ENCODE data around the gene LUZP2. TPM values are rescaled to one million over a fixed set of nuclear protein-coding genes. Genes with fewer than 3 reads are reported as not detected.

Gene LUZP2
- total RNA-seq, 2 donors from 2014 or later = 0.28 to 4.1 TPM

GRCh38 chr11:24516638-24517037 is 19.8 kb downstream of the LUZP2 start:
- Histone ChIP-seq H3K27ac (no peak overlapping the region), H3K4me1 (replicated peaks) (no peaks in the 10 kb centered on the region), H3K9me3 (no peaks in the 10 kb centered on the region), H3K36me3 (no peaks in the 10 kb centered on the region), H3K27me3 (replicated peaks; ENCODE audit: insufficient read depth) (no peaks in the 10 kb centered on the region), H3K4me3 (no peak overlapping the region)
- DNase-seq (ENCODE audit: low spot score) = no peak
- intact Hi-C loops (cut with DNase I) = no loop called here
- no peak for TF ChIP-seq CTCF (IDR thresholded peaks at IDR 0.05)

GRCh38 chr11:24521601-24522000 is 24.7 kb downstream of the LUZP2 start:
- Histone ChIP-seq H3K9me3 (no peaks in the 10 kb centered on the region), H3K4me1 (replicated peaks) (no peaks in the 10 kb centered on the region), H3K4me3 (no peak overlapping the region), H3K36me3 (no peaks in the 10 kb centered on the region), H3K27me3 (replicated peaks; ENCODE audit: insufficient read depth) (no peaks in the 10 kb centered on the region), H3K27ac (no peak overlapping the region)
- 91% methylated on average over 5 of the region's 5 CpGs for WGBS
- TF ChIP-seq CTCF (IDR thresholded peaks at IDR 0.05) (no peak), POLR2A (IDR thresholded peaks at IDR 0.05) (no peak), POLR2AphosphoS5 (IDR thresholded peaks at IDR 0.05) (no peak)
- intact Hi-C loops (cut with DNase I) = no loop called here
- no peak for DNase-seq (ENCODE audit: low spot score)

- Histone ChIP-seq H3K4me3 (no peak overlapping the region), H3K27ac (no peak overlapping the region), H3K9me3 (no peaks in the 10 kb centered on the region), H3K27me3 (replicated peaks; ENCODE audit: insufficient read depth) (no peaks in the 10 kb centered on the region), H3K4me1 (replicated peaks) (no peaks in the 10 kb centered on the region), H3K36me3 (no peaks in the 10 kb centered on the region)
- TF ChIP-seq POLR2AphosphoS5 (IDR thresholded peaks at IDR 0.05) (no peak), CTCF (IDR thresholded peaks at IDR 0.05) (no peak), POLR2A (IDR thresholded peaks at IDR 0.05) (no peak)
- 60% methylated on average over 3 of the region's 3 CpGs for WGBS
- intact Hi-C loops (cut with DNase I) = no loop called here
- DNase-seq (ENCODE audit: low spot score) = no peak
Observed at GRCh38 chr11:24524156-24524555, 27.3 kb downstream of the LUZP2 start.

GRCh38 chr11:24531528-24531927 is 34.7 kb downstream of the LUZP2 start:
- WGBS = 53% methylated on average over 3 of the region's 3 CpGs
- no peak for DNase-seq (ENCODE audit: low spot score)
- Histone ChIP-seq H3K9me3 (no peaks in the 10 kb centered on the region), H3K27ac (no peak overlapping the region), H3K4me3 (no peak overlapping the region), H3K4me1 (replicated peaks) (no peaks in the 10 kb centered on the region), H3K27me3 (replicated peaks; ENCODE audit: insufficient read depth) (no peaks in the 10 kb centered on the region), H3K36me3 (no peaks in the 10 kb centered on the region)
- TF ChIP-seq CTCF (IDR thresholded peaks at IDR 0.05) (no peak), POLR2A (IDR thresholded peaks at IDR 0.05) (no peak), POLR2AphosphoS5 (IDR thresholded peaks at IDR 0.05) (no peak)
- intact Hi-C loops (cut with DNase I) = no loop called here

GRCh38 chr11:24543771-24544170 is 46.9 kb downstream of the LUZP2 start:
- no peaks in the 10 kb centered on the region for H3K36me3 ChIP-seq
- WGBS = 71% methylated on average over 3 of the region's 3 CpGs
- no peak for DNase-seq (ENCODE audit: low spot score)
- no peaks in the 10 kb centered on the region for H3K27me3 ChIP-seq (replicated peaks; ENCODE audit: insufficient read depth)
- no peak for TF ChIP-seq CTCF (IDR thresholded peaks at IDR 0.05)
- TF ChIP-seq POLR2AphosphoS5 (IDR thresholded peaks at IDR 0.05) = no peak
- TF ChIP-seq POLR2A (IDR thresholded peaks at IDR 0.05) = no peak
- no peak overlapping the region for H3K4me3 ChIP-seq
- H3K27ac ChIP-seq = no peak overlapping the region
- no peaks in the 10 kb centered on the region for H3K9me3 ChIP-seq
- H3K4me1 ChIP-seq (replicated peaks) = no peaks in the 10 kb centered on the region
- intact Hi-C loops (cut with DNase I) = no loop called here
